Measurements from ENCODE around the gene SCAMP2. TPM values are rescaled to one million over a fixed set of nuclear protein-coding genes. Genes with fewer than 3 reads are reported as not detected.

The SCAMP2 gene
- polyA plus RNA-seq, 3 donors: 124 to 158 (median 124) TPM

DNA sequence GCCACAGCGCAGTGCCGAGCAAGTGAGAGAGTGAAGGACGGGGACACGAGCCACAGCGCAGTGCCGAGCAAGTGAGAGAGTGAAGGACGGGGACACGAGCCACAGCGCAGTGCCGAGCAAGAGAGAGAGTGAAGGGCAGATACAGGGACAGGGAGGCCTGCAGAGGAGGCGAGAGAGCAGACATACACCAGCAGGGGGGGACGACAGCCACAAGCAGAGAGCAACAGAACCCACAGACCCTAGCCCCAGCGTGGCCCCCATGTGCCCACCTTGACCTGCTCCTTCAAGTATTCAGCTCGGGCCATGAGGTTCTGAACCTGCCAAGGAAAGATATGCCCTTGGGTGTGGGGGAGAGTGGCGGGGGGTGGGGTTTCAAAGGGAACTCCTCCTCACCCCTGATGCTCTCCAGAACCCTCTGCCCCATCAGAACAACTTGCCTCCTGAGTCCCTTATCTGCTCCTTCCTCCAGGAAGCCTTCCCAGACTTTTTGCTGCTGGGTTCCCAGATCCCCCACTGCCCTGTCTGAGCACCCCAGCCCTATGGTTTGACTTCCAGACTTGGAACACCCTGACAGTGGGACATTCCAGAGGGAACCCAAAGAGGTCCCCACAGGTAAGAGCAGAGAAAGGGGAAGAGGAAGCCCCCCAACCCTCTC lies 35.6 kb downstream of the SCAMP2 start:
- no peak overlapping the region for H2AFZ ChIP-seq (ENCODE audit: insufficient read depth, low read depth, low read length, poor library complexity, severe bottlenecking)
- H3K79me2 ChIP-seq (ENCODE audit: insufficient read depth, low read length): peaks cover 2% of the 10 kb centered on the region
- peaks cover 5 to 10% of the 10 kb centered on the region in 2 donors for H3K4me1 ChIP-seq (ENCODE audit: control insufficient read depth in 1 of 2, insufficient read depth in 2 of 2, low read length in 2 of 2)
- intact Hi-C loops (cut with micrococcal nuclease): no loop called here
- WGBS (ENCODE audit: insufficient coverage): 93% methylated on average over 11 of the region's 15 CpGs
- H3K36me3 Mint-ChIP-seq: peaks cover 14 to 40% of the 10 kb centered on the region in 2 donors
- peaks cover 0 to 3% (median under 1%) of the 10 kb centered on the region in 3 donors for H3K27me3 Mint-ChIP-seq (ENCODE audit: low read depth in 3 of 3)
- peaks cover 13% of the 10 kb centered on the region for H4K20me1 ChIP-seq (ENCODE audit: insufficient read depth, low read length)
- H3K27ac ChIP-seq (ENCODE audit: low read depth in 1 of 2, low read length in 2 of 2): no peak overlapping the region
- no peak overlapping the region for H3K9ac ChIP-seq (ENCODE audit: insufficient read depth, low read length, poor library complexity, severe bottlenecking)
- peaks cover 9 to 34% of the 10 kb centered on the region in 2 donors for H3K36me3 ChIP-seq (replicated peaks in 1 of 2; ENCODE audit: control insufficient read depth in 1 of 2, insufficient read depth in 2 of 2, low read length in 2 of 2)
- peaks cover 0 to 2% (median 0%) of the 10 kb centered on the region in 7 donors for H3K9me3 Mint-ChIP-seq
- no peak overlapping the region for H3K4me3 Mint-ChIP-seq
- no peak overlapping the region for H3K4me3 ChIP-seq (replicated peaks in 1 of 3; ENCODE audit: low read depth in 2 of 3, low read length in 3 of 3)
- H3K27ac Mint-ChIP-seq: peak overlapping the region in 1 of 7 donors; percentile 53
- H3K4me1 Mint-ChIP-seq: peaks cover 23% of the 10 kb centered on the region
- TF ChIP-seq, protein P1, sequence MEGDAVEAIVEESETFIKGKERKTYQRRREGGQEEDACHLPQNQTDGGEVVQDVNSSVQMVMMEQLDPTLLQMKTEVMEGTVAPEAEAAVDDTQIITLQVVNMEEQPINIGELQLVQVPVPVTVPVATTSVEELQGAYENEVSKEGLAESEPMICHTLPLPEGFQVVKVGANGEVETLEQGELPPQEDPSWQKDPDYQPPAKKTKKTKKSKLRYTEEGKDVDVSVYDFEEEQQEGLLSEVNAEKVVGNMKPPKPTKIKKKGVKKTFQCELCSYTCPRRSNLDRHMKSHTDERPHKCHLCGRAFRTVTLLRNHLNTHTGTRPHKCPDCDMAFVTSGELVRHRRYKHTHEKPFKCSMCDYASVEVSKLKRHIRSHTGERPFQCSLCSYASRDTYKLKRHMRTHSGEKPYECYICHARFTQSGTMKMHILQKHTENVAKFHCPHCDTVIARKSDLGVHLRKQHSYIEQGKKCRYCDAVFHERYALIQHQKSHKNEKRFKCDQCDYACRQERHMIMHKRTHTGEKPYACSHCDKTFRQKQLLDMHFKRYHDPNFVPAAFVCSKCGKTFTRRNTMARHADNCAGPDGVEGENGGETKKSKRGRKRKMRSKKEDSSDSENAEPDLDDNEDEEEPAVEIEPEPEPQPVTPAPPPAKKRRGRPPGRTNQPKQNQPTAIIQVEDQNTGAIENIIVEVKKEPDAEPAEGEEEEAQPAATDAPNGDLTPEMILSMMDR (IDR thresholded peaks at IDR 0.05): no peak
- no peaks in the 10 kb centered on the region for H3K27me3 ChIP-seq (ENCODE audit: control insufficient read depth in 2 of 2, insufficient read depth in 2 of 2, low read length in 2 of 2)
- no peaks in the 10 kb centered on the region for H3K9me3 ChIP-seq (replicated peaks in 1 of 2; ENCODE audit: control insufficient read depth in 1 of 2, insufficient read depth in 1 of 2, low read length in 2 of 2)
- DNase-seq: no peak
- H3K4me2 ChIP-seq (replicated peaks; ENCODE audit: extremely low read depth, low read length, poor library complexity, severe bottlenecking): no peak overlapping the region

- no peak for DNase-seq
- no peaks in the 10 kb centered on the region for H3K79me2 ChIP-seq (ENCODE audit: insufficient read depth, low read length)
- H3K4me2 ChIP-seq (replicated peaks; ENCODE audit: extremely low read depth, low read length, poor library complexity, severe bottlenecking): no peak overlapping the region
- TF ChIP-seq, protein P1 (IDR thresholded peaks at IDR 0.05): no peak
- 100% methylated on average over 3 of the region's 7 CpGs for WGBS (ENCODE audit: insufficient coverage)
- Mint-ChIP-seq H3K4me3 (no peak overlapping the region), H3K36me3 (peaks cover 14 to 40% of the 10 kb centered on the region in 2 donors), H3K27ac (no peak overlapping the region), H3K4me1 (peaks cover 15% of the 10 kb centered on the region), H3K27me3 (ENCODE audit: low read depth in 3 of 3) (peaks cover 0 to 3% (median 1%) of the 10 kb centered on the region in 3 donors), H3K9me3 (peaks cover 0 to 2% (median 0%) of the 10 kb centered on the region in 7 donors)
- no peak overlapping the region for H3K27ac ChIP-seq (ENCODE audit: low read depth in 1 of 2, low read length in 2 of 2)
- intact Hi-C loops (cut with micrococcal nuclease): no loop called here
- no peaks in the 10 kb centered on the region for H3K9me3 ChIP-seq (replicated peaks in 1 of 2; ENCODE audit: control insufficient read depth in 1 of 2, insufficient read depth in 1 of 2, low read length in 2 of 2)
- no peak overlapping the region for H3K4me3 ChIP-seq (replicated peaks in 1 of 3; ENCODE audit: low read depth in 2 of 3, low read length in 3 of 3)
- H3K36me3 ChIP-seq (replicated peaks in 1 of 2; ENCODE audit: control insufficient read depth in 1 of 2, insufficient read depth in 2 of 2, low read length in 2 of 2): peaks cover 9 to 34% of the 10 kb centered on the region in 2 donors
- H2AFZ ChIP-seq (ENCODE audit: insufficient read depth, low read depth, low read length, poor library complexity, severe bottlenecking): no peak overlapping the region
- H3K27me3 ChIP-seq (ENCODE audit: control insufficient read depth in 2 of 2, insufficient read depth in 2 of 2, low read length in 2 of 2): no peaks in the 10 kb centered on the region
- no peak overlapping the region for H3K9ac ChIP-seq (ENCODE audit: insufficient read depth, low read length, poor library complexity, severe bottlenecking)
- H3K4me1 ChIP-seq (ENCODE audit: control insufficient read depth in 1 of 2, insufficient read depth in 2 of 2, low read length in 2 of 2): peaks cover 0 to 2% of the 10 kb centered on the region in 2 donors
- peaks cover 13% of the 10 kb centered on the region for H4K20me1 ChIP-seq (ENCODE audit: insufficient read depth, low read length)
Observed at GRCh38 chr15:74836846-74837245, 36.3 kb downstream of the SCAMP2 start.

Measured in CD14-positive monocyte (primary cell).